PC-9 (cell line): ENCODE measurements around the gene SDE2. TPM values are rescaled to one million over a fixed set of nuclear protein-coding genes. Genes with fewer than 3 reads are reported as not detected.

Source experiments
- BruUV-seq: library from RNA; stranded (reverse); fragments of 400-500 nt; replicated peaks from 2 replicates; lab custom pipeline; 2021; lab: Mats Ljungman, UMichigan
- CTCF ChIA-PET: fragments of 300-600 bp; sonication (Branson Sonifier 250); formaldehyde crosslinking; loops from one replicate; lab custom pipeline; 2022; ENCODE audit warnings: antibody characterized with exemption; lab: Charles Lee
- POLR2A ChIA-PET: fragments of 300-600 bp; sonication (Branson Sonifier 250); formaldehyde crosslinking; loops from one replicate; lab custom pipeline; 2022; ENCODE audit warnings: antibody characterized with exemption; ENCODE audit not compliant: unreplicated experiment; lab: Charles Lee
- DNase-seq, 2 experiments: peaks; one replicate each; pipeline versions ENCODE4 v3.0.0 to v3.0.0-alpha.2; 2015 to 2022; ENCODE audit warnings: mixed read lengths in 1 of 2
- H2AFZ ChIP-seq: fragments of 200-600 bp; sonication (generic); 2 replicates; pipeline ENCODE4 v1.8.1; 2017; ENCODE audit warnings: antibody characterized with exemption
- H3F3A ChIP-seq: fragments of 200-600 bp; sonication (generic); 2 replicates; pipeline ENCODE4 v1.8.1; 2017; ENCODE audit warnings: antibody characterized with exemption, mild to moderate bottlenecking, low read depth; ENCODE audit not compliant: insufficient read depth
- H3K27ac ChIP-seq: fragments of 200-600 bp; sonication (generic); 2 replicates; pipeline ENCODE4 v1.6.1; 2016; ENCODE audit warnings: mixed run types
- H3K27me3 ChIP-seq: fragments of 200-600 bp; sonication (generic); 2 replicates; pipeline ENCODE4 v1.6.1; 2016; ENCODE audit warnings: low read depth, mixed run types; ENCODE audit not compliant: insufficient read depth
- H3K36me3 ChIP-seq: fragments of 200-600 bp; sonication (generic); 2 replicates; pipeline ENCODE4 v1.6.1; 2016; ENCODE audit warnings: low read depth, mixed run types
- H3K4me1 ChIP-seq: fragments of 200-600 bp; sonication (generic); replicated peaks from 2 replicates; pipeline ENCODE4 v1.6.1; 2016; ENCODE audit warnings: mixed run types; ENCODE audit not compliant: insufficient read depth
- H3K4me2 ChIP-seq: fragments of 200-600 bp; sonication (generic); 2 replicates; pipeline ENCODE4 v1.6.1; 2017; ENCODE audit warnings: mixed run types
- H3K4me3 ChIP-seq: fragments of 200-600 bp; sonication (generic); 2 replicates; pipeline ENCODE4 v1.6.1; 2016; ENCODE audit warnings: mixed run types
- H3K79me2 ChIP-seq: fragments of 200-600 bp; sonication (generic); 2 replicates; pipeline ENCODE4 v1.6.1; 2017; ENCODE audit warnings: low read depth, mixed run types
- H3K9me2 ChIP-seq: fragments of 200-600 bp; sonication (generic); 2 replicates; pipeline ENCODE4 v1.8.1; 2017; ENCODE audit warnings: mild to moderate bottlenecking; ENCODE audit not compliant: insufficient read depth
- H3K9me3 ChIP-seq: fragments of 200-600 bp; sonication (generic); 2 replicates; pipeline ENCODE4 v1.8.1; 2016; ENCODE audit warnings: low read depth; ENCODE audit not compliant: insufficient read depth
- H4K20me1 ChIP-seq: fragments of 200-600 bp; sonication (generic); 2 replicates; pipeline ENCODE4 v1.8.1; 2017; ENCODE audit not compliant: insufficient read depth
- CTCF ChIP-seq: fragments of 200-600 bp; sonication (generic); conservative IDR thresholded peaks from 2 replicates; pipeline ENCODE4 v1.6.1; 2017; ENCODE audit warnings: mixed run types, antibody characterized with exemption, mild to moderate bottlenecking, moderate library complexity
- EZH2 ChIP-seq: fragments of 200-600 bp; sonication (generic); IDR thresholded peaks from 2 replicates; pipeline ENCODE4 v1.8.0; 2017; ENCODE audit warnings: antibody characterized with exemption, low read depth
- intact Hi-C: fragments of 100-400 bp; cut with micrococcal nuclease; formaldehyde crosslinking; loops from one replicate; pipeline ENCODE4 v1.10.0; 2022; ENCODE audit not compliant: unreplicated experiment
- total RNA-seq: library from RNA; stranded (reverse); gene quantifications from 2 replicates; pipeline ENCODE4 v1.2.3, GENCODE V29; 2021

Gene SDE2
- total RNA-seq, 1 experiment from 2014 or later, result 17.3 TPM

DNA sequence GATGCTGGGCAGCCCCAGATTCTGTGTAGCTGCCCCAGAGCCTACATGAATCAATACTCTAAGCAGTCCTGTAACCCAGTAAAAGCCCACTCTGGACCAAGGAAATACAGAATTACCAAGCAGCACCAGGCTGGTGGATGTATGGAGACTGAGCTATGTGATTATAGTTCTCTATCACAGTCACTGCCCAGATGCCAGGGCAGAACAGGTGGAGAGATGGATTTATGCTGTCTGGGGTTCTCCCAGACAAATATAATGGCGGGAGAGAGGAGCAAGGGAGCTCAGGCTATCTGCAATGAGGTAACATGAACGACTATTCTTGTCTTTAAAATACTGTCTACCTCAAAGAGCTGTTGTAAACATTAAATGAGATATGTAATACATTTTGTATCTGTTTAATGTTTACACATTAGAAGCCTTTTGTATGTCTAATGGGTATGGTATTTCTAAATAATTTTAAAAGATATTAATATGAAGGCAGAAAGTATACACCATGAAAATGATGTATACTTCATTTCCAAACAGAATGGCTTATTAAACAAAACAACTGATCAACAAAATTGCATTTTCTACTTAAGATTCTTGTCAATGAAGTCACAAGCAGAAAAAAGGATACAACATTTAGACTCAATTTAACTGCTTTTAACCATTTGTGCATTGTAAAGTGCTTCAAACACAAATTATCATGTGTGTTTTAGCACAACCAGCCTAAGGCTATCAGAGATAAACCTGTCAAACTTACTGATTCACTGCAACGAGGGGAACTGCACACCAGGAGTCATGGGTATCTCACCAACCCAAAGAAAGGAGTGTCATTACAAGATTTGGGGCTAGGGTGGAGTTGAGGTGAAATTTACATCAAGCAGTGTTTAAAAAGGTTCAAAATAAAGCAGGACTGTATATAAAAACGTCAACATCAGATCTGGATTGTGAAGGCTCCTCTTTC is 3.0 kb downstream of the SDE2 start:
- POLR2A ChIA-PET, result interaction anchor here (0.6 kb wide), 1 partner anchor 73 kb away, joined by 3 read pairs; no protein-coding TSS in a partner anchor
- Histone ChIP-seq H3K36me3 (peaks cover 17% of the 10 kb centered on the region), H3K79me2 (peaks cover 50% of the 10 kb centered on the region), H3K4me3 (no peak overlapping the region), H3K4me2 (peak overlapping the region; percentile 99; the same call in 1 of the 2 replicates), H3K4me1 (peaks cover 27% of the 10 kb centered on the region), H3K9me3 (no peaks in the 10 kb centered on the region), H3K27me3 (no peaks in the 10 kb centered on the region), H3K9me2 (no peaks in the 10 kb centered on the region), H2AFZ (no peak overlapping the region), H3F3A (peaks cover 15% of the 10 kb centered on the region; the same call in 1 of the 2 replicates), H3K27ac (no peak overlapping the region), H4K20me1 (peaks cover 11% of the 10 kb centered on the region; the same call in 1 of the 2 replicates)
- DNase-seq, result no peak
- CTCF ChIA-PET, result interaction anchor here (0.5 to 0.7 kb wide), 2 partner anchors 9 to 119 kb away, joined by 4 to 7 read pairs; no protein-coding TSS in a partner anchor
- intact Hi-C loops, result loop anchor here (5.0 to 10.0 kb wide), 2 partner anchors 111 to 339 kb away; no protein-coding TSS in a partner anchor
- no peak for TF ChIP-seq EZH2
- no peak for TF ChIP-seq CTCF
- BruUV-seq, result no TSS peak

DNA sequence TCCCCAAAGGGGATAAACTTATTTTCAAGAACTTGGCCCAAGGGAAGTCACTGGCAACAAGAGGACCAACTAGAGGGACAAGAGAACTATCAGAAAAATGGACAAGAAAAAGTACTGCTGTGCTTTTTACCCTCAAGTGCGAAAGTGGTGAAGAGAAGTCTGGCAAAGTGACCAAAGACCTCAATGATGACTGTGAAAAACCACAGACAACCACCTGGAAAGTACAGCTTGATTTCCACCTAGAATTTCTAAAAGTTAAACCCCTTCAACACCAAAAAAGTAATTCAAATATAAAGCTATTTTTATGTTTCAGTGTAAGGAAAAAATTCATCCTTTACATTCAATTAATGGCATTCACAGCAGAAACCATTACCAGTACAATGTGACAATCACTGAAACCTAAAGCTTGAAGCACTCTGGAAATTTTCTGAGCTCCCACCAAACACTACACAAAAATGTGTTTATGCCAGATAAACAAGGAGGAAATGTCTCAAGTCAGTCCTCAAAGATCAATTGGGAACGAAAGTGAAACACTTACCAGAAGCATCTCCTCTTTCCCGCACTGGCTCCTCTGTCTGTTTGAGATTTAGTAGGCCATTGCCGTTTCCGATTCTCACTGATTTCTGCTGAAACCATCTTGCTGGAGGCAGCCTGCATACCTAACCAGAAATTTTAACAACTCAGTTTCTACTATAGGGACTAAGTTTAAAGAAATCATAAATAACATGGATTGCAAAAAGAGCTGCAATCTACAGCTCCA is 8.3 kb downstream of the SDE2 start:
- BruUV-seq, result no TSS peak
- Histone ChIP-seq H3K27me3 (no peaks in the 10 kb centered on the region), H3K4me3 (no peak overlapping the region), H3K27ac (no peak overlapping the region), H3F3A (peaks cover 19% of the 10 kb centered on the region), H4K20me1 (peaks cover 22% of the 10 kb centered on the region), H3K36me3 (peaks cover 39% of the 10 kb centered on the region), H3K4me1 (no peaks in the 10 kb centered on the region), H3K79me2 (peaks cover 26% of the 10 kb centered on the region), H2AFZ (no peak overlapping the region), H3K9me2 (no peaks in the 10 kb centered on the region), H3K4me2 (no peak overlapping the region), H3K9me3 (no peaks in the 10 kb centered on the region)
- no peak for TF ChIP-seq EZH2
- no peak for TF ChIP-seq CTCF
- no peak for DNase-seq
- ChIA-PET POLR2A (interaction anchor here (0.6 to 0.7 kb wide), 2 partner anchors 74 to 653 kb away, joined by 6 to 9 read pairs; no protein-coding TSS in a partner anchor), CTCF (no interaction called here)
- intact Hi-C loops, result loop anchor here (5.0 to 10.0 kb wide), 2 partner anchors 196 to 344 kb away; partner anchors contain the start of gene ACBD3
